ENCODE results near the gene TMEM126B. TPM values are rescaled to one million over a fixed set of nuclear protein-coding genes. Genes with fewer than 3 reads are reported as not detected.
A peak's percentile ranks its signal among the peaks of the same experiment; 100 is the strongest.

Gene TMEM126B
- total RNA-seq, 4 donors from 2014 or later: 29.9 to 48.3 (median 42.6) TPM

GRCh38 chr11:85595285-85595884 lies 33.0 kb upstream of the TMEM126B start:
- DNase-seq: no peak

GRCh38 chr11:85596886-85597285 lies 31.5 kb upstream of the TMEM126B start:
- no peaks in the 10 kb centered on the region for H3K27me3 ChIP-seq
- 55 to 61% methylated on average over 2 of the region's 2 CpGs for WGBS, 2 donors (ENCODE audit: low coverage in 1 of 2)
- TF ChIP-seq POLR2AphosphoS5 (IDR thresholded peaks at IDR 0.05) (no peak), EP300 (IDR thresholded peaks at IDR 0.05; ENCODE audit: low read depth) (no peak), POLR2A (IDR thresholded peaks at IDR 0.05) (no peak), CTCF (IDR thresholded peaks at IDR 0.05) (no peak)
- H3K9me3 ChIP-seq: no peaks in the 10 kb centered on the region
- intact Hi-C loops (cut with DNase I; ENCODE audit: low total_unique reads) (no loop called here), in situ Hi-C loops (cut with MboI; ENCODE audit: low pct_ligation_motif_present in 1 of 4, low pct_unique_long_range_greater_than_20kb in 1 of 4, low sequenced_read_pairs in 3 of 4) (loop anchor here in 3 of 4 donors (25.0 kb wide), 2 partner anchors 810 to 1035 kb away; no protein-coding TSS in a partner anchor)
- no peaks in the 10 kb centered on the region for H3K36me3 ChIP-seq
- no peak overlapping the region for H3K4me3 ChIP-seq
- no peaks in the 10 kb centered on the region for H3K4me1 ChIP-seq
- H3K27ac ChIP-seq: no peak overlapping the region
- no peak for DNase-seq

More at GRCh38 chr11:85595285-85595884, 33.0 kb upstream of the TMEM126B start:
- no peaks in the 10 kb centered on the region for H3K4me1 ChIP-seq
- TF ChIP-seq POLR2AphosphoS5 (IDR thresholded peaks at IDR 0.05) (no peak), POLR2A (IDR thresholded peaks at IDR 0.05) (no peak), EP300 (IDR thresholded peaks at IDR 0.05; ENCODE audit: low read depth) (no peak), CTCF (IDR thresholded peaks at IDR 0.05) (peak; percentile 53 to 62 (median 58))
- in situ Hi-C loops (cut with MboI; ENCODE audit: low pct_ligation_motif_present in 1 of 4, low pct_unique_long_range_greater_than_20kb in 1 of 4, low sequenced_read_pairs in 3 of 4) (loop anchor here in 3 of 4 donors (25.0 kb wide), 2 partner anchors 808 to 1033 kb away; no protein-coding TSS in a partner anchor), intact Hi-C loops (cut with DNase I; ENCODE audit: low total_unique reads) (no loop called here)
- no peak overlapping the region for H3K27ac ChIP-seq
- H3K27me3 ChIP-seq: no peaks in the 10 kb centered on the region
- H3K36me3 ChIP-seq: no peaks in the 10 kb centered on the region
- H3K9me3 ChIP-seq: no peaks in the 10 kb centered on the region
- no peak overlapping the region for H3K4me3 ChIP-seq

GRCh38 chr11:85599083-85599482 lies 29.3 kb upstream of the TMEM126B start:
- no peak for DNase-seq
- in situ Hi-C loops (cut with MboI; ENCODE audit: low pct_ligation_motif_present in 1 of 4, low pct_unique_long_range_greater_than_20kb in 1 of 4, low sequenced_read_pairs in 3 of 4) (loop anchor here in 3 of 4 donors (25.0 kb wide), 2 partner anchors 812 to 1037 kb away; no protein-coding TSS in a partner anchor), intact Hi-C loops (cut with DNase I; ENCODE audit: low total_unique reads) (no loop called here)
- Histone ChIP-seq H3K36me3 (no peaks in the 10 kb centered on the region), H3K4me3 (no peak overlapping the region), H3K27ac (no peak overlapping the region), H3K9me3 (no peaks in the 10 kb centered on the region), H3K27me3 (no peaks in the 10 kb centered on the region), H3K4me1 (no peaks in the 10 kb centered on the region)
- TF ChIP-seq EP300 (IDR thresholded peaks at IDR 0.05; ENCODE audit: low read depth): no peak
- no peak for TF ChIP-seq POLR2AphosphoS5 (IDR thresholded peaks at IDR 0.05)
- TF ChIP-seq POLR2A (IDR thresholded peaks at IDR 0.05): no peak
- TF ChIP-seq CTCF (IDR thresholded peaks at IDR 0.05): no peak
- WGBS, 2 donors (ENCODE audit: low coverage in 1 of 2): 76% methylated on average over 5 of the region's 5 CpGs

- in situ Hi-C loops (cut with MboI; ENCODE audit: low pct_ligation_motif_present in 1 of 4, low pct_unique_long_range_greater_than_20kb in 1 of 4, low sequenced_read_pairs in 3 of 4): loop anchor here in 1 of 4 donors (25.0 kb wide), 1 partner anchor 235 kb away; no protein-coding TSS in a partner anchor
Measured at GRCh38 chr11:85602526-85603213, 25.7 kb upstream of the TMEM126B start.

More at GRCh38 chr11:85602526-85603213, 25.7 kb upstream of the TMEM126B start:
- Histone ChIP-seq H3K27me3 (no peaks in the 10 kb centered on the region), H3K36me3 (no peaks in the 10 kb centered on the region), H3K27ac (no peak overlapping the region), H3K4me3 (no peak overlapping the region), H3K9me3 (no peaks in the 10 kb centered on the region), H3K4me1 (no peaks in the 10 kb centered on the region)
- intact Hi-C loops (cut with DNase I; ENCODE audit: low total_unique reads): no loop called here
- 83 to 96% methylated on average over 2 of the region's 2 CpGs for whole genome bisulfite sequencing, 2 donors (ENCODE audit: low coverage in 1 of 2)
- TF ChIP-seq POLR2AphosphoS5 (IDR thresholded peaks at IDR 0.05) (no peak), POLR2A (IDR thresholded peaks at IDR 0.05) (no peak), EP300 (IDR thresholded peaks at IDR 0.05; ENCODE audit: low read depth) (no peak), CTCF (IDR thresholded peaks at IDR 0.05) (no peak)
- DNase-seq: no peak

Measured in transverse colon (tissue), 4 donors.